CD4-positive, alpha-beta T cell treated with Interleukin-15 for 1 hour (primary cell): ENCODE results near the gene TMEM242.
A peak's percentile ranks its signal among the peaks of the same experiment; 100 is the strongest.

Source experiments
- DNase-seq: peaks from one replicate; pipeline ENCODE4 v3.0.0-alpha.2; 2020

TMEM242 gene

DNA sequence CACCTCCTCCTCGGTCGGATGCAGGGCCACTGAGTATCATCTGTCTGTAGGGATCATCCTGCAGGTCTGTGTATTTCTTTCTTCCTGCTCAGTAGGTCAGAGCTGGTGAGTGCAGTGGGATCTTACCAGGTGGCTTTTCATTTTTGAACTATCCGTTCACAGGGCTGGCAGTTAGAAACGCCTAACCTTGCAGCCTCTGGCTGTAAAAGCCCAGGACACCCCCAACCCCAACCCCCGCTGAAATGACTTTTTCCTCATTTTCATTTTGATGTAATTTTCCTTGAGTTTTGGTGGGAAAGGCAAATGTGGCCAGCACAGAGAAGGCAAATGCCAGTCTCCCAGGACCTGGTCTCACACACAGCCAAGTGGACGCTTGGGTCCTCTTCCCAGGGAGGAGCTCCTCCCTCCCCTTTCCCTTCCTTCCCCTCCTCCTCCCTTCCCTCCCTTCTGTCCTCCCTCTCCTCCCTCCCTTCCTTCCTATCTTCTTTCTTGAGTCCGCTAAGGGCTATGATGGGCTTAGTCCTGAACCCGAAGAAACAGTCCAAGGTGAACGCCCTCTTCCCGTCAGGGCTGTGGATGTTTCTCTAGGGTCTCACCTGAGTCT, 36.0 kb downstream of the TMEM242 start:
- DNase-seq, result no peak

DNA sequence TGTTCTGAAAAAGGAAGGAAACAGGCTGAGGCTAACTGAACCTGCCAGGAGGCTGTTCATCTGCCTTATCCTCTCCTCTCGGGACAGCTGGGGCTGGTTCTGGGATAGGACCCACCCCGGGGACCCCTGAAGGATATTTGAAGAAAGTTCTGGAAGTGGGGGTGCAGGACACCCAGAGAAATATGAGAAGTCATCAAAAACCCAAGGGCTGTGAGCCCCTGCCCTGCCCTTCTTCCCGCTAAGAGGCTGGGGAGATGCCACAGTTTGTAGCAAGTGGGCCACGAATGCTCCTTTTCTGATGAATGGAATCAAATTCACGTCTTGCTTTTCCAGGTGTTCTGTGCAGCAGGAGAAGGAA, 37.9 kb downstream of the TMEM242 start:
- DNase-seq, result no peak

DNA sequence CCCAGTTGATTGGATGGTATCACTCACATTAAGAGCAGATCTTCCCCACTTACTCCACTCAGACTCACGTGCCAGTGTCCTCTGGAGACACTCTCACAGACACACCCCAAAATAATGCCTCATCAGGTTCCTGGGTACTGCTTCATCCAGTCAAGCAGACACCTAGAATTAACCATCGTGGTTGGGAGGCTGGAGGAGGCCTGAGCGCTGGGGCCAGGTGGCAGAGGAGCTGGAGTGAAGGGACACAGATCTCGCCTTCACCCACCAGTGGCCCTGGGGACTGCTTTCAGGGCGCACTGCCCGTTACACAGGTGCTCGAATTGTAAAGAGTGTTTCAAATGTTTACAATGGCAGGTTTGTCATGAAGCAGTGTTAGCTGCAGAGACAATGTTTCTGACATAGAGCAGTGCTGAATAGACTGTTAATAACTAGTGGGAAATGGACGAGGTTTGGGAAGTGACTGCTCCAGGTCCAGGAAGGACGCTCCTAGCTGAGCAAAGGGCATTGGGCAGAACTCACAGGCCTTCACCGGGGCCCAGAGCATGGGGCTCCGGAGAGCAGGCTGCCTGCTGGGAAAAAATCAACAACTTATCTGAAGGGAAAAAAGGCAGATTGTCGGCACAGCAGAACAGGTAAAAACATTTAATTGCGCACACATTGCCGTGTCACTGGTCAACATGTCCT, 38.4 kb downstream of the TMEM242 start:
- DNase-seq, result no peak

DNA sequence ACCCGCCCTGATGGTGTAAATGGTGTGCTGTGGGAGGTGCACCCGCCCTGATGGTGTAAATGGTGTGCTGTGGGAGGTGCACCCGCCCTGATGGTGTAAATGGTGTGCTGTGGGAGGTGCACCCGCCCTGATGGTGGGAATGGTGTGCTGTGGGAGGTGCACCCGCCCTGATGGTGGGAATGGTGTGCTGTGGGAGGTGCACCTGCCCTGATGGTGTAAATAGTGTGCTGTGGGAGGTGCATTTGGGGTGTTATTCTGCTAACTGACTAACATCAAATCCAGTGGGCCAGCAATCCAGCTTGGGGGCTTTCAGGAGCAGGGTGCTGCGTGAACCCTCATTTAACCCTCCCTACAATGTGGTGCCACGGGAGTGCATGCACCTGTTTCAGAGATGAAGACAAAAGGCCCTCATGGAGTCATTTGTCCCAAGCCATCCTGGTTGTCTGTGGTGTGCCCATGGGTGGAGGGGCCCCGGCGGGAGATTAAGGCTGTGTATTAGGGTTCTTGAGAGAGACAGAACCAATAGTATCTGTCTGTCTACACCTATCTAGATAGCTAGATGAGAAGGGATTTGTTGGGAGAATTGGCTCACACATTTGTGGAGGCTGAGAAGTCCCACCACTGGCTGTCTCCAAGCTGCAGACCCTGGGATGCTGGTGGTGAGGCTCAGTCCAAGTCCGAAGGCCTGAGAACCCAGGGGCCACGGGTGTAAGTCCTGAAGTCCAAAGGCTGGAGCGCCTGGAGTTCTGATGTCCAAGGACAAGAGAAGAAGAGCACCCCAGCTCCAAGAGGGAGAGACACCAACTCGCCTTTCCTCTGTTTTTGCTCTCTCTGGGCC, 39.2 kb downstream of the TMEM242 start:
- no peak for DNase-seq

DNA sequence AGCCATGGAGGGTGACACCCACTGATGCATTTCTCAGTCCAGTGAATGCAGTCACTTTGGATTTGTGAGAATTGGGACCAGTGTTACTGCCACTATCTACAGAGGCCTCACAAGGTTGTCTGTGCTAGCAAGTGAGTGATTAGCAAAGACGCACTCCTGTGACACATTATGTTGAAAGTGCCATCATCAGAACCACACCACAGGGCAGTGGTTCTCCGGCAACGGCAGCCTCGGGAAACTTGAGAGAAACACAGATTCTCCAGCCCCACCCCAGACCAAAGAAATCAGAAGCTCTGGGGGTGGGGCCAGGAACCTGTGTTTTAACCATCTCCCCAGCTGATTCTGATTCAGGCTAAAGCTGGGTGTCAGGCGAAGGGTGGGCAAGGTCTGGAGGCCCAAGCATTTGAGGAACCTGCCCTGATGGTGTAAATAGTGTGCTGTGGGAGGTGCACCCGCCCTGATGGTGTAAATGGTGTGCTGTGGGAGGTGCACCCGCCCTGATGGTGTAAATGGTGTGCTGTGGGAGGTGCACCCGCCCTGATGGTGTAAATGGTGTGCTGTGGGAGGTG, 39.9 kb downstream of the TMEM242 start:
- DNase-seq, result no peak

DNA sequence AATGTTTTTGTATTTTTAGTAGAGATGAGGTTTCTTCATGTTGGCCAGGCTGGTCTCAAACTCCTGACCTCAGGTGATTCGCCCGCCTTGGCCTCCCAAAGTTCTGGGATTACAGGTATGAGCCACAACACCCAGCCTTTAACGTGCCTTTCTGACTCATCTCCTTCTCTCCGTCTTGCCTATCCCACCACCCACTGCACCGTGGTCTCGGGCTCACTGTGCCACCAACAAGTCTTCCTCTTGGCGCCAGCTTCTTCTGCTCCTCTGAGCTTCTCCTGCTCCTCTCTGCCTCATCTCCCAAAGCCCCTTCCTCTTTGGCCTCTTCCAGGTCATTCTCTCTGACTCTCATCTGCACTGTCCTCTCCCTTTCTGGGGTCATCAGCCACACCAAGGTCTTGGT, 41.0 kb downstream of the TMEM242 start:
- DNase-seq, result no peak

DNA sequence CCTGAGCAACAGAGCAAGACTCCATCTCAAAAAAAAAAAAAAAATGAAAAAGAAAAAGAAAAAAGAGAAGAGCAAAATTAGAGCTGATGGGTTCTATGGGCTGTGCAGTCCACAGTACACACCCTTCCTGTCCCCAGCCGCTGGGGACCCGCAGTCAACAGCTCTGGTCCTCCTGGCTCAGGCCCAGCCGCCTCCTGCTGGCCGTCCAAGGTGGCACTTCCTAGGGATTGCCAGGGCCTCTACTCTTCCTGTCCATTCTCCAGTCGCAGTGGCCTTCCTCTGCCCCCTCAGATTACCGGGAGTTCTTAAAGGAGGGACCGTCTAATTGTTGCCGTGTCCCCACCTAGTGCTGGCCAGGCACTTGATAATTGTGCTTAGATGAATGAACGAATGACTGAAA, 41.7 kb downstream of the TMEM242 start:
- DNase-seq, result no peak

DNA sequence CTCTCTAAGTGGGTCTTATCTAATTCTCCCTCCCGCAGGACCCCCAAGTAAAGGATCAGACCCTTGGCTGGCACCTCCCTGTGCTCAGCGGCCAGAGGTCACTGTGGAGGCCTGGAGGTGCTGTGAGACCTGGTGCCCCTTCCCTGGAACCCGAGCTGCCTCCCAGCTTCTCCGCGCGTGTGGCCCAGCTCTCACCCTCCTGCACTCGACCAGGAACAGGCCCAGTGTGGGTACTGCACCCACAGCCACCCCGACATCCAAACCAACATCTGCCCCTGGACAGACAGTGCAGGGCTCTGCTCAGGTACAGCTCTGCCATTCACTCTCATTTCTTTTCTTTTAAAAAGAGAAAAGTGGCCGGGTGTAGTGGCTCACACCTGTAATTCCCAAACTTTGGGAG, 42.4 kb downstream of the TMEM242 start:
- DNase-seq, result no peak

DNA sequence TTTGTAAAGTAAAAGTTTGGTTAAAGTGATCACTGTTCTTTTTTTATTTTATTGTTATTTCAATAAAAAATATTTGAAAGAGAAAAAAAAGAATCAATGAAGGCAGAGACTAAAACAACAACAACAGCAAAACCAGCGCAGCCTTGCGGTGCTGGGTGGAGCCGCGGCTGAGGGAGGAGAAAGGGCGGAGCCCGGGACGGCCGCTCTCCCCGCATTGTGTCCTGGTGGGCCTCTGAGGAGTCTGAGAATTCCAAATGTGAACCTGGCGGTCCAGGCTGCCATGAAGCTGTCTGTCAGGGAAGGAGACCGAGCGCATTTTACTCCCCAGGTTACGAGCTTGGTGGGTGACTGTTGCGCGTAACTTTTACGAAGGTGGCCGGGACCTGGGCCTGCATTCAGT, 43.2 kb downstream of the TMEM242 start:
- DNase-seq, result no peak

DNA sequence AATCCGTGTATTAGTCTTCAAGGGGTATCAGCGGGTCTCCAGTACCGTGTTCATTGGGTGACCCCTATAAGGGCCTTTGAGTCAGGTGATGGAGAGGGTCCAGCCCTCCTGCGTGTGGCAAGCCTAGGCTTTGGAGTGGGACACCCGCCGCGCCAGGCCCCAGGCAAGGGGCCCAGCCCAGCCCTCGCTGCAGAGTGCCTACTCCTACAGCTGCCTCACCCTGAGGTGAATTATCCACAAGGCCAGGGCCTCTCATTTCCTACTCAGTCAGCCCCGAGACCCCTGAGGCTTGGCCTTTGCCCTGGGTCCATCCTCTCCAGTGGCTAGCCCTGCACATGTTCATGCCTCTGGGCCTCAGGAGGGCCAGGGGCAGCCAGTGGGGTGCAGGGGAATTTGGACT, 45.1 kb downstream of the TMEM242 start:
- DNase-seq, result no peak

DNA sequence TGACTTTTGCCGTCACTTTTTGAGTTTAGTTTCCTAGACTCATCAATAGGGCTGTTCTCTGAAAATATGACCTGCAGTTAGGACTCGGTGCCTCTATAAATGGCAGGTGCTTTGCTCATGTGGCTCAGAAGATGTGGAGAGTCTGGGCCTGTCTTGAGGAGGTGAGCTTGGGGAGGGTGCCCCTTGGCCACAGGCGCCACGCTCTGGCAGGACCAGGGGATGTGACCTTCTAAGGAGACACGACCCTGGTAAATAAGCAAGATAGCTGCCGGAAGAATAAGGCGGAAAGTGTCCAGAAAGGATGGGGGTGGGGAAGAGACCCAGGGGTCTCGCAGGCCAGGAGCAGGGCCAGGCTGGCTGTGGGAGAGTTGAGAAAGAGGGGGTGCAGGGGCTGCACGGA, 46.6 kb downstream of the TMEM242 start:
- DNase-seq, result no peak

DNA sequence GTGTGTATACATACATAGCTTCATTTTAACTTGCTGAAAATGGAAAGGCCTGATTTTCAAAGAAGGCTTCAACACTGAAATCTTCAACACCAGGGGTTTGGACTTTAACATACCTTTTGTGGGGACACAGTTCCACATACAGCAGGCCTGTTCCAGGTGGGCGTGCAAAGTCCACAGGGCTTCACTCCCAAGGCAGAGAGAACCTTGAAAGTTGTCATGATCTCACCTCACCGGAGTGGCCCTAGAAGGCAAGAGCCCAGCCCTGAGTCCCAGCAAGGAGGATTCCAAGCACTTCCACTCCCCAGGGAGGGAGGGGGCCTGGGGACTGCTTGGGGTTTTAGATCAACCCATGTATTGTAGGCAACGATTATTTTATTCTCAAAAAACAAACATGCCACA, 47.2 kb downstream of the TMEM242 start:
- DNase-seq, result no peak

DNA sequence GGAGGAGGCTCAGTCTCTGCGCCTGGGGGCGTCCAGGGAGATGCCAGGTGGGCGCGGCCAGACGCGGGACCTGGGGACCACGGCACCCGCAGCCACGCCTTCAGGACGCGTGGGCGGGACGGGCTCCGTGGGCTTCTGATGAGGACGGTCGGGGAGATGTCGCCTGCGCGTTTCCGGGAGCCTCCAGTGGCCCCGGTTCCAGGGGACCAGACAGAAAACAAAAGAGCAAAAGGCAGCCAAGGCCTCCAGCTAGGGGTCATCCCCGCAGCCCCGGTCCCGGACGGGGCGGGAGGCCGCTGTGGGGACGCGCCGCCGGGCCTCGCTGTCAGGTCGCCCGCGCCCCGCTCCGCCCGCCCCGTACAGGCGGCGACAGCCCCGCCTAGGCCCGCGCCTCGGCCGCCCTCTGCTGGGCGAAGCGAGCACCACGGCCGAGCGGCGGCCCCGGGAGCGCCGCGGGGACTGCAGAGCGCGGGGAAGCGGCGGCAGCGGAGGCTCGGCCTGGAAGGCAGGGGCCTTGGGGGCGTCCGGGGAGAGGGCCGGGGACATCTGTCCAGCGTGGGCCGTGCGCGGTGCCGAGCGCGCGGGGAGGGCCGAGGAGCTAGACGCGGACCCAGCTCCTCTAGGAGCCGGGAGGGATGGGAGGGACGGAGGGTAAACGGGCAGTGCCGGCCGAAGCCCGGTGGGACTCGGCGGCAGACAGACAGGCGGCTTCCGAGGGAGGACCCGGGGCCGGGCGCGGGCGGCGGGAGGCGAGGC, 48.7 kb downstream of the TMEM242 start:
- DNase-seq, result peak; percentile 76

DNA sequence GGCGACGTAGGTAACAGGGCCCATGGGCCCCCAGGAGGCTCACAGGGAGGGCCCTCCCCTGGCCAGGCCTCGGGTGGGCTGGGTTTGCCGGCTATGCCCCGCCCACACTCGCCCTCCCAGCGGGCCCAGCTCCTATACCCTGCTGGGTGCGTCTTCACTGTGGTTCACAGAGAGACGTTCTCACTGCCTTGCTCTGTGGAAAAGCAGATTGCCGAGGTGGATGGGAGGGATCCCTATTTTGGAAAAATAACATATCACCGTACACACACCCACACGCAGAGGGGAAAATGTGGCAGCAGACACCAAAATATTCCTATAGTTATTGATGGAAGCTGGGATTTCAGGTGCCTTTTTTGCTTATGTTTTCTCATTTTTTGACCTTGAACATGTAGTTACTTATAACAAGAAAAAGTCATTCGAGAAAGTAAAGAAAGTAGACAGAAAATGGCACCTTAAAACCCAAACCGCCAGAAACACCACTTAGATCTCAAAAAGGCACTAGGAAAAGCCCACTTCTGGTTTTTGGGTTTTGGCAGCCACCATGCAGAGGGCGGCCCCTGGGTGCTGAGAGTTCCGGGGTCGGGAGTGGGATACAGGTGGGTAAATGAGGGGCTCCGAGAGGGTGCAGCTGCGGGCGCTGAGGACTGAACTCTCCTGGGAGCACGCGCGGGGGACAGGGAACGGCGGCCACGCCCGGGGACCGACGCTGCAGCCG, 49.4 kb downstream of the TMEM242 start:
- DNase-seq, result peak; percentile 74

DNA sequence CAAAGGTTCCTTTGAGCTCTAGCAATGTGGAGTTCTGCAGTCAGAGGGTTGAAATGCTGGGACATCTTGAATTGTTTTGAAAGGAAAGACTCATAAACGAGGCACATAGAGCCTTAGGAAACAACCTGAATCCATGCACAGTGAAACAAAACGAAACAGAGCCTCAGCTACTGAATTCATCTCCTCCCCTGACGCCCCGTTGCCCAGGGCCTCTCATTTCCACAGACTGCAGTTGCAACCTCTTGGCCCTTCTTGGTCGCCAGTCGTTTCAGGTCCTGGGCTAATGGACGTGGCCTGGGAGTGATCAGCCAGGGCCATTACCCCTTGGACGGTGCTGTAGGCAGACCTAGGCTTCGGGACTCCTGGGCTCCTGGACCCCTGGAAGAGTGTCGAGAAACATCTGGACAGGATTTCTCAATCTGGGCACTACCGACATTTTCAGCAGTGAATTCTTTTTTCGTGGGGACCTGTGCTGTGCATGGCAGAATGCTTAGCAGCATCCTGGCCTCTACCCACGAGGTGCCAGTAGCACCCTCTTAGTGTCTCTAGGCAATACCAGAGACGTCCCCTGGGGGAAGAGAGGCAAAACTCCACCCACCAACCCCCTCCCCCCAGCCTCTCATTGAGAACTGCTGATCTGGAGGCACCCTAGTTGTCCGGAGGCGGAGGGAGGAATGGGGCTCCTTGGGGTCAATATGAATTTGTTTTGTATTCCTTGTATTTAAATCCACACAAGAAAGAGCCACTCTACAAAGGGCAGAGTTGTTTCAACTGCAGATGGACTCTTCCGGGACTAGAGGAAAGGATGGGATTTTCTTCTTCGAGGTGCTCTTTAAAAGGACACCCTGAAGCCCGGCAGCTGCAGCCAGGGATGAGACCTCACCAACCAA, 50.2 kb downstream of the TMEM242 start:
- DNase-seq, result peak; percentile 47

DNA sequence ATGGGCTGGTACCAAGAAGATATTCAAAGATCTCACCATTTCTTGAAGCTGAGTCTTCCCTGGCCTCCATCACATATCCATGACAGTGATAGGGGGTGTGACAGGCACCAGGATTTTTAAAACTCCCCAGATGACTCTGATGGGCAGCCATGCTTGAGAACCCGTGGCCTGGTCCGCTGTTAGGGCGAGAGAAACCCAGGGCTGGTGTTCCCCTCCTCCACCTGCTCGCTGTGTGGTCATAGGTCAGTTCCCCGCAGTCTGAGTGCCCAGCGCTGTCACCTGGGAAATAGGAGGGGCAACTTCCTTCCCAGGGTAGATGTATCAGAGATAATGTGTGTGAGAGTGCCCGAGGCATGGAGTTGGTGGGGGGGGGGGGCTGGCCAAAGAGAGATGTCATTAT, 50.9 kb downstream of the TMEM242 start:
- DNase-seq, result no peak

DNA sequence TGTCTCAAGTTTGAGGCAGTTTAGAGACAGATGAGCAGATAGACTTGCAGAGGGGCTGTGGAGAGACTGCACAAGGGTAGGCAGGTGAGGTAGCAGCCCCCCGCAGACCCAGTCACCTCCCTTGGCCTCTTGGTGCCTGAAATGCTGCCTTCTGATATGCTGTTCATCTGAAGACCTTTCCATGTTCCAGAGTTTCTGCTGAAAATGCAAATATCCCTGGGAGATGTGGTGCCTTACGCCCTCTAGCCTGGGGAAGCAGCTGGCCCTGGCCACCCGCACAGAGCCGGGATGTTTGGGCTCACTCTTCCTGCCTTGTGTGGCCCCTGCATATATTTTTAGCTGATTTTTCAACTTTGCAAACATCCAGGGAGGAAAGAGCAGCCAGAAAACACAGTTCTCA, 51.4 kb downstream of the TMEM242 start:
- no peak for DNase-seq

DNA sequence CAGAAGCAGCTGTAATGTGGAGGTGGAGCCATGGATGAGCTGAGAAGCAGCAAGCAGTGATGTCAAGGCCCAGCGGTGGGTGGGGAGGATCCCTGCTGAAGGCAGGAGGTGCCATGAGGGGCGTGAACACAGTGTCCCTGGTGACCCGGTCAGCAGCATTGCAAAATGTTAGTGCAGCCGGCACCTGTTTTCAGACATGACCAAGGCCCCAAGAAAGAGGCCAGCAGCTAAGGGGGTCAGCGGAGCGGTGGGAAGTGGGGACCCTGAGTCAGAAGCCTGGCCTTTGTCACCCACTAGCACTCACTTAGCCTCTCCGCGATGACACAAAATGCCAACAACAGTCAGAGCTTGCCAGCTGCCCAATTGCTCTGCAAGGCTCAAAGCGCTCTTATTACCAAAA, 51.9 kb downstream of the TMEM242 start:
- no peak for DNase-seq

DNA sequence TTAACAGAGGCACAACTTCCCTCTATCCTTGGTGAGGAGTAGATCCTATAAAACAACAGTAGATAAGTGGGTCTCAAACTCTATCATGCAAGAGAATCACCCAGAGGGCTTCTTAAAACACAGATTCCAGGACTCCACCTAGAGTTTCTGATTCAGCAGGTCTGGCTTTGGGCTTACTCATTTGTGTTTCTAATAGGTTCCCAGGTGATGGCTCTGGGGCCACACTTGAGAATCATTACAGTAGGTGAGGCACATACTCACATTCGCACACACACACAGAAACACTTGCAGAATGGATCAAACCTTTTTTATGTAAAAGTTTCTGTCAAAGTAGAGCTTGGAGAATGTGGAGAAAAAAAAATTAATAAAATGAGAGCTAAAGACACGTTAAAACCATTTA, 52.4 kb downstream of the TMEM242 start:
- no peak for DNase-seq

DNA sequence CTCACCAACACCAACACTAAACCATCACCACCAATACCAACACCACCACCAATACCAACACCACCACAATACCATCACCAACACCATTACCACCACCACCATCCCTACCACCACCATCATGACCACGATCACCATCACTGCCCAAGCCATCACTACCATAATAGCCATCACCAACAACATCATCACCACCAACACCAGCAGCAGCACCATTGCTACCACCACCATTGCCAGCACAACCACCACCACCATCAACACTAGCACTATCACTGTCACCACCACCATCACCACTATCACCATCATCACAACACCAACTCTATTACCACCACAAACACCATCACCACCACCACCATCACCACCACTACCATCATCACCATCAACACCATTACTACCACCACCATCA, 53.0 kb downstream of the TMEM242 start:
- no peak for DNase-seq

DNA sequence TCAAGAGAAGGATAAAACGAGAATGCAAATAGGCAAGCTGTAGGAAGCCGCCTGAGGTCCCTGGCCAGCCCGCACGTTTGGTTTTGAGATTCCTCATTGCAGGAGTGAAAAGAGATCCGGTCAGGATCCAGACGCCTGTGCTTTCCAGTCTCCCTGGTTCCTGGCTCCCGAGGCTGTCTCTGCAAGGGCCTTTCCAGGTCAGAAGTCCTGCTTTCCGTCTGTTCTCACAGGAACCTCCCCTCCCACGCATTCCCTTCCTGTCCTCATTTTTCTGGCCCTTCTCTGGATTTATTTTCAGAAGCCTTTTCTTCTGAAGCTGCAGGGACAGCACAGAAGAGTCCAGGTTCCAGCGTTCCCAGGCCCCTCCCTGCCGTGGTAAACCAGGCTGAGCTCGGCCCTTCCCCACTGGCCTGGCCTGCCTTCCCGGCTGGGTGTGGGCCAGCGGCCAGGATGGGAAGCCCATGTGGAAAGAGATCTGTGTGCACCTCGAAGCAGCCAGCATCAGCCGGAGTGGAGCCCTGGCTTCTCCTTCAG, 54.0 kb downstream of the TMEM242 start:
- no peak for DNase-seq
